OCI-LY3 (cell line): ENCODE results near the gene OR10K2.
"Not testable (repeated sequence)": the region's sequence is repeated elsewhere in the genome, so short reads cannot be mapped to it uniquely, and the experiment has no call there.

ENCODE experiments used
- H2AFZ ChIP-seq: fragments of 200-600, 300-600 bp; shearing (Covaris generic); 2 replicates; pipeline ENCODE4 v1.6.0; 2014; ENCODE audit warnings: antibody characterized with exemption, low read depth, low read length
- H3K27ac ChIP-seq: fragments of 200-600, 300-600 bp; sonication (generic); 2 replicates; pipeline ENCODE4 v1.5.1; 2014; ENCODE audit warnings: mild to moderate bottlenecking, low read length, moderate library complexity, mixed read lengths
- H3K27me3 ChIP-seq: fragments of 200-600, 300-600 bp; sonication (generic); 2 replicates; pipeline ENCODE4 v1.6.1; 2014; ENCODE audit warnings: low read depth, low read length, mixed read lengths
- H3K36me3 ChIP-seq: fragments of 200-600, 300-600 bp; sonication (generic); replicated peaks from 2 replicates; pipeline ENCODE3; 2014; ENCODE audit warnings: low read depth, low read length, mixed read lengths
- H3K4me1 ChIP-seq: fragments of 300-600, 200-600 bp; sonication (generic); 2 replicates; pipeline ENCODE4 v1.6.1; 2014; ENCODE audit warnings: low read length, mixed read lengths
- H3K4me2 ChIP-seq: fragments of 200-600, 300-600 bp; sonication (generic); 2 replicates; pipeline ENCODE4 v1.6.1; 2014; ENCODE audit warnings: low read length, mixed read lengths
- H3K4me3 ChIP-seq: fragments of 300-600, 200-600 bp; sonication (generic); 2 replicates; pipeline ENCODE4 v1.5.1; 2014; ENCODE audit warnings: antibody characterized with exemption, mild to moderate bottlenecking, low read length, moderate library complexity
- H3K79me2 ChIP-seq: fragments of 300-600, 200-600 bp; shearing (Covaris generic); 2 replicates; pipeline ENCODE4 v1.6.1; 2014; ENCODE audit warnings: mild to moderate bottlenecking, low read length, mixed read lengths
- H3K9ac ChIP-seq: fragments of 300-600, 200-600 bp; shearing (Covaris generic); 2 replicates; pipeline ENCODE4 v1.6.0; 2014; ENCODE audit warnings: mild to moderate bottlenecking, low read length, moderate library complexity
- H3K9me3 ChIP-seq: fragments of 200-600, 300-600 bp; shearing (Covaris generic); 2 replicates; pipeline ENCODE4 v1.6.1; 2014; ENCODE audit warnings: low read length, mixed read lengths; ENCODE audit not compliant: insufficient read depth
- H4K20me1 ChIP-seq: fragments of 200-600, 300-600 bp; sonication (generic); 2 replicates; pipeline ENCODE4 v1.6.1; 2016; ENCODE audit warnings: low read length, mixed read lengths; ENCODE audit not compliant: insufficient read depth
- CTCF ChIP-seq: fragments of 200-600, 300-600 bp; sonication (generic); IDR thresholded peaks from 2 replicates; pipeline ENCODE4 v1.5.1; 2014; ENCODE audit warnings: antibody characterized with exemption, low read length, low read depth
- EZH2phosphoT487 ChIP-seq: fragments of 200-600 bp; shearing (Covaris generic); IDR thresholded peaks from 2 replicates; pipeline ENCODE4 v1.6.1; 2018; ENCODE audit warnings: antibody characterized with exemption, mixed run types, low read depth

Gene OR10K2

GRCh38 chr1:158393476-158393875 lies 32.6 kb downstream of the OR10K2 start:
- H2AFZ ChIP-seq = no peak overlapping the region
- no peak overlapping the region for H3K9ac ChIP-seq
- no peaks in the 10 kb centered on the region for H3K9me3 ChIP-seq
- H3K27ac ChIP-seq = no peak overlapping the region
- H3K4me1 ChIP-seq = peaks cover 10% of the 10 kb centered on the region; the same call in 1 of the 2 replicates
- no peak overlapping the region for H3K4me2 ChIP-seq
- no peaks in the 10 kb centered on the region for H3K27me3 ChIP-seq
- no peaks in the 10 kb centered on the region for H3K36me3 ChIP-seq
- no peaks in the 10 kb centered on the region for H3K79me2 ChIP-seq
- H4K20me1 ChIP-seq = no peaks in the 10 kb centered on the region
- no peak overlapping the region for H3K4me3 ChIP-seq
- TF ChIP-seq EZH2phosphoT487 (no peak), CTCF (no peak)

GRCh38 chr1:158391099-158391498 lies 34.9 kb downstream of the OR10K2 start:
- Histone ChIP-seq H3K36me3 (no peaks in the 10 kb centered on the region), H3K27ac (no peak overlapping the region), H2AFZ (no peak overlapping the region), H3K4me3 (no peak overlapping the region), H3K9me3 (no peaks in the 10 kb centered on the region), H3K79me2 (no peaks in the 10 kb centered on the region), H3K27me3 (no peaks in the 10 kb centered on the region), H3K9ac (no peak overlapping the region), H3K4me1 (peaks cover 6% of the 10 kb centered on the region; the same call in 1 of the 2 replicates), H4K20me1 (no peaks in the 10 kb centered on the region), H3K4me2 (no peak overlapping the region)
- TF ChIP-seq EZH2phosphoT487 = no peak
- TF ChIP-seq CTCF = no peak

- no peak overlapping the region for H2AFZ ChIP-seq
- no peaks in the 10 kb centered on the region for H3K36me3 ChIP-seq
- no peaks in the 10 kb centered on the region for H3K79me2 ChIP-seq
- peaks cover 6% of the 10 kb centered on the region; the same call in 1 of the 2 replicates for H3K4me1 ChIP-seq
- no peak overlapping the region for H3K27ac ChIP-seq
- H3K9me3 ChIP-seq = no peaks in the 10 kb centered on the region
- H3K4me2 ChIP-seq = no peak overlapping the region
- H3K9ac ChIP-seq = no peak overlapping the region
- TF ChIP-seq CTCF = no peak
- TF ChIP-seq EZH2phosphoT487 = no peak
- no peak overlapping the region for H3K4me3 ChIP-seq
- H4K20me1 ChIP-seq = no peaks in the 10 kb centered on the region
- no peaks in the 10 kb centered on the region for H3K27me3 ChIP-seq
These were observed 35.7 kb downstream of the OR10K2 start for GRCh38 chr1:158390331-158390730.

GRCh38 chr1:158374860-158375259 lies 51.2 kb downstream of the OR10K2 start:
- Histone ChIP-seq H3K4me2 (no peak overlapping the region), H2AFZ (no peak overlapping the region), H3K27me3 (no peaks in the 10 kb centered on the region), H4K20me1 (no peaks in the 10 kb centered on the region), H3K4me3 (no peak overlapping the region), H3K27ac (no peak overlapping the region), H3K9ac (no peak overlapping the region), H3K36me3 (peaks cover 9% of the 10 kb centered on the region), H3K79me2 (no peaks in the 10 kb centered on the region), H3K4me1 (peaks cover 21% of the 10 kb centered on the region), H3K9me3 (peaks cover 28% of the 10 kb centered on the region)
- TF ChIP-seq EZH2phosphoT487 (no peak), CTCF (no peak)

- H3K9ac ChIP-seq, H2AFZ ChIP-seq, H3K27ac ChIP-seq, H3K27me3 ChIP-seq, H3K4me2 ChIP-seq, H4K20me1 ChIP-seq, H3K36me3 ChIP-seq, H3K4me3 ChIP-seq, H3K79me2 ChIP-seq: not testable (repeated sequence)
- peaks cover 21% of the 10 kb centered on the region for H3K4me1 ChIP-seq
- peaks cover 28% of the 10 kb centered on the region for H3K9me3 ChIP-seq
These were observed 51.9 kb downstream of the OR10K2 start for GRCh38 chr1:158374101-158374500.
